Dedifferentiated amniotic fluid mesenchymal stem cell (primary cell): ENCODE measurements around the gene ADRA2C.
"Not testable (repeated sequence)": the region's sequence is repeated elsewhere in the genome, so short reads cannot be mapped to it uniquely, and the experiment has no call there.

Experiments used
- DNase-seq: peaks from one replicate; pipeline ENCODE4 v3.0.0-alpha.2; 2016; ENCODE audit errors: extremely low spot score

The ADRA2C gene

DNA sequence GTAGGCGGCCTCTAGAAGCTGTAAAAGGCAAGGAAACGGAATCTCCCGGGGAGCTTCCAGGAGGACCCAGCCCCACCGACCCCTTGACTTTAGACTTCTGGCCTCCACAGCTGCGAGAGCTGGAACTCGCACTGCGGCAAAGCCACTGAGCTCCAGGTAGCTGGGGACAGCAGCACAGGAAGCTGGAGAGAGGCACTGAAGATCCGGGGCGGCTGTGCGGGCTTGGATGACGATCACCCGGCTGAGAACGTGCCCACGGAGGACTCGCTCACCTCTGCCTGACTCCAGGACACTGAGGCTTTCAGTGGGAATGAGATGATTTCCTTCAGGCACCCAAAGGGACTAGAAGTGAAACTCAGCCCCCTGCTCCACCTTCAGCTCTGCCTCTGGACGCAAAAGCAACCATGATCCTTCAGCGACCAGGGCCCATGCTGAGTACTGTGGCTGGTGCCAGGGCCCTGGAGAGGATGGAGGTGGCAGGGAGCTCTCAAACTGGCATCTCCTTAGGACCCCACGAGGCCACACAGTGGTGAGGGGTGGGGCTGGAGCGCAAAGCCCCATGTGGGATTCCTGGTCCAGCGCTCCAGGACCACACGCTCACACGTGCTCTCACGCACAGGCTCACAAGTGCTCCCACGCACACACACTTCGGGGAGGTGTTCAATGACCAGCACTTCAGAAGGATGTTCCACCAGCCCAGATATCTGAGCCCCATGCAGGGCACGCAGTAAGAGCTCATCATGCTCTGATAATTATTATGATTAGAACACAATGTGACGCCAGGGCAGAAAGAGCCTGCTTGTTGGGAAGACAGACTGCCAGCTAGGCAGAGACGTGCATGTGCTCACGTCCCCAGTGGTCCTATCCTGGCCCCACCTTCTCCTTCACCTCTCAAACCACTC is 47.2 kb downstream of the ADRA2C start:
- DNase-seq, result no peak

DNA sequence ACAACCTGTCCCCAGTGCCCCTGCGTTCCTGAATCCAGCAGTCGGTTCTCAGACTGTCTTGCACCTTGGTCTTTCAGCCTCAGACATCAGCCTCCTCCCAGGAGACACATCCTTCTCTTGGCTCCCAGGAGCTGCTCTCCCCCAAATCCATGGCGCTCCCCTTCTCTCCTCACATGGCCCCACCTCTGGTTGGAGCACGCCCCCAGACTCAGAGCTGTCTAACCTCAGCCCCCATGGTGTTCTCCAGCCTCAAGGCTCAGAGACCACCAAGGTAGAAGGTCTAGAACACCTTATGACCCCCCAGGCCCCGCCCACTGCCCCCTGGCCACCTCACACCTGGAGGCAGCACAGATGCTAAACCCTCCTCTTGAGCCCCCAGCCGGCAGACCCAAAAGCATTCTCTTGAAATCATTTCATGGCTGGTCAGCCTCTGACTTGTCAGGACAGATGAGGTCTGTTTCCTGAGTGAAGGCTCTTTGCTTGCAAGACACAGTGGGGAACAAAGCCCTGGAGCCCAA is 47.9 kb downstream of the ADRA2C start:
- DNase-seq, result no peak

DNA sequence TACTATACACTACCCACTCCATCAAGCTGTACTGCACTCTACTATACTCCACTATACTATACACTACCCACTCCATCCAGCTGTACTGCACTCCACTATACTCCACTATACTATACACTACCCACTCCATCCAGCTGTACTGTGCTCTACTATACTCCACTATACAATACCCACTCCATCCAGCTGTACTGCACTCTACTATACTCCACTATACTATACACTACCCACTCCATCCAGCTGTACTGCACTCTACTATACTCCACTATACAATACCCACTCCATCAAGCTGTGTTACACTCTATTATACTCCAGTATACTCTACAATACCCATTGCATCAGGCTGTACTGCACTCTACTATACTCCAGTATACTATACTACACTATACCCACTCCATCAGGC is 48.7 kb downstream of the ADRA2C start:
- not testable (repeated sequence) for DNase-seq

DNA sequence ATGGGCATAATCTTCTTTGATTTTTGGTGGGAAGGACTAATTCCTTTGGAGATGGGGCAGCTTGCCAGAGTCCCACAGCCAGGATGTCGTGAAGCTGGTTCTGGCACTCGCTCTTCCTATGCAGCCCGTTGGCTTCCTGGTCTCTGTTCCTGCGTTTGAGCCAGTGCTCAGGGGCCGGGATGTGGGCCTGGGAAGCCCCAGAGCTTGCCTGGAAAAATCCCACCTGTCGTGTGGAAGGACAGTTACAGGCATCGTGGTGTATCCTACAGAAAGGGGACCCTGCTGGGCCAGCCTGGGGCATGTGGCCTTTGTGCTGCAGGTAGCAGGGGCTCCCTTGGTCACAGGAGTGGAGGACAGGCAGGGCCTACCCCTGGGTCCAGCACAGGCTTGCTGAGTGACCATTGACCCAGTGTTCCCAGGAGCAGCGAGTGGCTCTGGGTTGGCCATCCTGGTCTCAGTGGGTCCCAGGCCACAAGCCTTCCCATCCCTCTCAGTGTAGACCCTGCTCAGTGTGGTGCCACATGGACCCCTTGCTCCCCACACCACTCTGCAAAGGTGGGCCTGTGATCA is 50.2 kb downstream of the ADRA2C start:
- DNase-seq, result no peak

DNA sequence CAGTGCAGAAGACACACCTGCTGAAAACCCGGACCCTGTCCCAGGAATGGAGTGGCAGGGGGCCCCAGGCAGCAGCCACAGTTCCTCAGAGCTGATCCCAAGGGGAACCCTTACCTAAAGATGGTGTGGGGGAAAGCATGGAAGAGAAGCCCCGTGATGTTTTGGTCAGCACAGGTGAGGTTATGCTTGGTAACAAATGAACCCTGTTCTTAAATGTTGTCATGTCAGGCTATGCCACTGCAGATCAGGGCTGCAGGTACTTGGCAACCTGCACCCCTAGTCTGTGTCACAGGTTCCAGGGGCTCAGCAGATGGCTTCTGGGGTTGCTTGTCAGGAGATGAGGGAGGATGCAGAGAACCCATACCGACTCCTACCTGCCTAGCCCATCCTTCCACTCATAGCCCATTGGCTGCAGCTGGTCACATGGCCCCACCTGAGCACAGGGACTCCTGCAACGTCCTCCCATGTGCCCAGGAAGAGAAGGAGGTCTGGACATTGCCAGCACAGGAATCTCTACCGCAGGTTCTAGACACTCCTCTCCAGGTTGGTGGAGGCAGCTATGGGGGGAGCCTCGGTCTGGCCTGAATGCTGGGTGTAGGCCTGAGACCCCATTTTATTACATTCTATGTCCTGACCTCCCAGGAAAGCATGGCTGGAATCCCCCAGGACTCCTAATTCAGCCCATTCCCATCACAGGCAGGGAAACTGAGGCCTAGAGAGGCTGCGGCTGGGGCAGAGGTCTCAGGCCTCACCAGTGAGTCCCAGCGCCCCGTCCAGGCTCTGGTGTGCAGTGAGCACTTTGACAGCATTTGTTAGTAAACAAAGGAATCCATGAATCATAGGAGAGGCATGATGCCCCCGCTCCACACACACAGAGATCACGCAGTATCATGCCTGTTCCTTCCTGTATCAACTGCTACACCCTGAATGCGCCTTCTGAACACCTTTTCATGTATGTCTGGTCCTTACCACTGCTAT is 51.1 kb downstream of the ADRA2C start:
- DNase-seq, result no peak
